SK-N-SH treated with all-trans-retinoic acid at 6 μM for 48 hours (cell line): Measurements from ENCODE around the gene LMF1.

Experiments
- ATAC-seq: fragments of 200-7000 bp; cut with Tn5 transposase; 3 replicates; pipeline ENCODE4 v1.9.1; 2020; ENCODE audit warnings: mild to moderate bottlenecking, moderate library complexity
- ARNTL ChIP-seq: fragments of 450-650 bp; formaldehyde crosslinking; IDR thresholded peaks from 2 replicates; pipeline ENCODE4 v1.5.0; 2020; ENCODE audit warnings: low read depth, mild to moderate bottlenecking, moderate library complexity, borderline replicate concordance
- BACH2 ChIP-seq: fragments of 250-450 bp; sonication (Bioruptor Pico); IDR thresholded peaks from 2 replicates; pipeline ENCODE4 v1.9.0; 2021; ENCODE audit warnings: mild to moderate bottlenecking, borderline replicate concordance
- ESRRG ChIP-seq: fragments of 250-450 bp; sonication (Bioruptor Pico); IDR thresholded peaks from 2 replicates; pipeline ENCODE4 v1.6.1; 2021; ENCODE audit warnings: mild to moderate bottlenecking
- OSR1 ChIP-seq: fragments of 250-450 bp; sonication (Bioruptor Pico); IDR thresholded peaks from 2 replicates; pipeline ENCODE4 v1.8.0; 2022; ENCODE audit warnings: moderate library complexity, mild to moderate bottlenecking, inconsistent platforms
- PPARA ChIP-seq: fragments of 250-450 bp; sonication (Bioruptor Pico); IDR thresholded peaks from 2 replicates; pipeline ENCODE4 v1.5.0; 2020; ENCODE audit warnings: mild to moderate bottlenecking, borderline replicate concordance
- SNAI2 ChIP-seq: fragments of 250-450 bp; sonication (Bioruptor Pico); IDR thresholded peaks from 2 replicates; pipeline ENCODE4 v1.5.0; 2020; ENCODE audit warnings: mild to moderate bottlenecking, moderate library complexity
- TCF4 ChIP-seq: fragments of 250-450 bp; sonication (Bioruptor Pico); IDR thresholded peaks from 2 replicates; pipeline ENCODE4 v1.8.0; 2021; ENCODE audit warnings: mild to moderate bottlenecking, moderate library complexity, borderline replicate concordance
- TOX ChIP-seq: fragments of 250-450 bp; sonication (Bioruptor Pico); IDR thresholded peaks from 2 replicates; pipeline ENCODE4 v1.8.0; 2021; ENCODE audit warnings: mild to moderate bottlenecking, moderate library complexity, borderline replicate concordance
- ZC3H10 ChIP-seq: fragments of 250-450 bp; sonication (Bioruptor Pico); IDR thresholded peaks from 2 replicates; pipeline ENCODE4 v1.5.1; 2021; ENCODE audit warnings: mild to moderate bottlenecking, moderate library complexity
- ZNF70 ChIP-seq: fragments of 450-650 bp; formaldehyde crosslinking; IDR thresholded peaks from 2 replicates; pipeline ENCODE4 v1.5.0; 2020; ENCODE audit warnings: mild to moderate bottlenecking, moderate library complexity
- ZNF8 ChIP-seq: fragments of 450-650 bp; formaldehyde crosslinking; IDR thresholded peaks from 2 replicates; pipeline ENCODE4 v1.5.0; 2020; ENCODE audit warnings: mild to moderate bottlenecking, moderate library complexity
- TF ChIP-seq, protein P1 (sequence below): fragments of 250-450 bp; sonication (Bioruptor Pico); IDR thresholded peaks from 2 replicates; pipeline ENCODE4 v1.8.0; 2020; ENCODE audit warnings: mild to moderate bottlenecking, moderate library complexity, borderline replicate concordance
- TF ChIP-seq, protein P2 (sequence below): fragments of 250-450 bp; sonication (Bioruptor Pico); IDR thresholded peaks from 2 replicates; pipeline ENCODE4 v1.5.1; 2021; ENCODE audit warnings: mild to moderate bottlenecking, moderate library complexity
- TF ChIP-seq, protein P3 (sequence below): fragments of 250-450 bp; sonication (Bioruptor Pico); IDR thresholded peaks from 2 replicates; pipeline ENCODE4 v1.8.0; 2021; ENCODE audit warnings: low read depth, mild to moderate bottlenecking, moderate library complexity, borderline replicate concordance
- TF ChIP-seq, protein P4 (sequence below): fragments of 250-450 bp; sonication (Bioruptor Pico); IDR thresholded peaks from 2 replicates; pipeline ENCODE4 v1.5.1; 2020; ENCODE audit warnings: low read depth, mild to moderate bottlenecking, moderate library complexity

Gene LMF1

DNA sequence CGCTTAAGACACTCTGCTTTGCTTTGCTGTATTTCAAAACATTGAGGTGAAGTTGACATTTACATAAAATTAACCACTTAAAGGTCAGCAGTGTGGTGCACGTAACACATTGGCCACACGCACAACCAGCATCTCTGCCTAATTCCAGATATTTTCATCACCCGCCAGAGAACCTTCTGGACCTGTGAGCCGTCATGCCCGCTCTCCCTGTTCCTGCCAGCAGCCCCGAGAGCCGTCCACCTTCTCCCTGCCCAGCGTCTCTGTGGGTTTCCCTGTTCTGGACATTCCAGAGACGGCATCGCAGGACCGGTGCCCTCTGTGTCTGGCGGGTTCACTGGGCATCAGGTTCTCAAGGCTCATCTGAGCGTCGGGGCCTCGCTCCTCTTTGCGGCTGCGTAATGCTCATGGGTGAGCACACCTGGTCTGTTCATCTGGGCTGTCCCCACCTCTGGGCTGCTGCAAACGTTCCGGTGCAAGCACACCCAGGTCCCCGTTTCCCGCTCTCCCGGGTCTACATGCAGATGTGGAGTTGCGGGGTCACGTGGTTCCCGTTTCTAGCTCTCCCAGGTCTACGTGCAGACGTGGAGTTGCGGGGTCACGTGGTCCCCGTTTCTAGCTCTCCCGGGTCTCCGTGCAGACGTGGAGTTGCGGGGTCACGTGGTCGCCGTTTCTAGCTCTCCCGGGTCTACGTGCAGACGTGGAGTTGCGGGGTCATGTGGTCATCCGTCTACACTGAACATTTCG lies 122.1 kb downstream of the LMF1 start:
- no peak for ATAC-seq

DNA sequence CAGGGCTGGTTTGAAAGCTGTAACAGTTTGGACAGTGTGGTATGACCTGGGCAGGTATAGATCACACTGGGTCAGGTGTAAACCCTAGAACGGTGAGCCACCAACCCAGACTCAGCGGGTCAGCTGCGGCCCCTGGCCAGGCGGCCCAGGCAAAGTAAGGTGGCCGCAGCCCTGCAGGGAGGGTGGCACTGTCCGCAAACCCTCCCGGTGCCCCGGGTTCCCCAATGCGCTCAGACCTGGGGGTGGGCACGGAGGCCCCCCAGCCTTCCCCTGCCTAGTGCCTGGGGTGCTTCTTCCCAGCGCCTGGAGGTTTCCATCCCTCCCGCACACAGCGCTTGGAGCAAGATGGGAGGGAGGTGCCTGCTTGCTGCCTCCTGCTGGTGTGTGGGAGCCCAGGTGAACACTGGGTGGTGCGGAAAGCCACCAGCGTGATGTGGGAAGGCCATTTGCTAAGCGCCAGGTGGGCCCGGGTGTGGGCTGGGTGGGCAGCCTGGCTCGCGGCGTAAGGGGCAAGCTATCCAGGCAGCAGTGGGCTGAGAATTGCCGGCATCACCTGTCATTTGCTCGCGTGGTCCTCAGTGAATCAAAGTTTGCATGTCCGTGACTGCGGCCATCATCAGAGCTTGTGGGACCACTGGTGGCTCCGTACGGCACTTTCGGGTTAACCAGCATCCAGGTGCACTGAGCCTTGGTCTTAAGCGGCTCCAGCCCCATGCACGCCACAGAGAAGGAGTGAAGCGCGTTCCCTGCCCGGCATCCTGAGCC lies 122.9 kb downstream of the LMF1 start:
- no peak for ATAC-seq
- no peak for TF ChIP-seq ZC3H10 (CRISPR knock-in tag)
- TF ChIP-seq ARNTL (CRISPR knock-in tag): no peak
- no peak for TF ChIP-seq BACH2 (CRISPR knock-in tag)
- TF ChIP-seq PPARA (CRISPR knock-in tag): no peak
- TF ChIP-seq, protein P1, sequence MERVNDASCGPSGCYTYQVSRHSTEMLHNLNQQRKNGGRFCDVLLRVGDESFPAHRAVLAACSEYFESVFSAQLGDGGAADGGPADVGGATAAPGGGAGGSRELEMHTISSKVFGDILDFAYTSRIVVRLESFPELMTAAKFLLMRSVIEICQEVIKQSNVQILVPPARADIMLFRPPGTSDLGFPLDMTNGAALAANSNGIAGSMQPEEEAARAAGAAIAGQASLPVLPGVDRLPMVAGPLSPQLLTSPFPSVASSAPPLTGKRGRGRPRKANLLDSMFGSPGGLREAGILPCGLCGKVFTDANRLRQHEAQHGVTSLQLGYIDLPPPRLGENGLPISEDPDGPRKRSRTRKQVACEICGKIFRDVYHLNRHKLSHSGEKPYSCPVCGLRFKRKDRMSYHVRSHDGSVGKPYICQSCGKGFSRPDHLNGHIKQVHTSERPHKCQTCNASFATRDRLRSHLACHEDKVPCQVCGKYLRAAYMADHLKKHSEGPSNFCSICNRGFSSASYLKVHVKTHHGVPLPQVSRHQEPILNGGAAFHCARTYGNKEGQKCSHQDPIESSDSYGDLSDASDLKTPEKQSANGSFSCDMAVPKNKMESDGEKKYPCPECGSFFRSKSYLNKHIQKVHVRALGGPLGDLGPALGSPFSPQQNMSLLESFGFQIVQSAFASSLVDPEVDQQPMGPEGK (CRISPR knock-in tag): no peak
- TF ChIP-seq ESRRG: no peak
- TF ChIP-seq, protein P2, sequence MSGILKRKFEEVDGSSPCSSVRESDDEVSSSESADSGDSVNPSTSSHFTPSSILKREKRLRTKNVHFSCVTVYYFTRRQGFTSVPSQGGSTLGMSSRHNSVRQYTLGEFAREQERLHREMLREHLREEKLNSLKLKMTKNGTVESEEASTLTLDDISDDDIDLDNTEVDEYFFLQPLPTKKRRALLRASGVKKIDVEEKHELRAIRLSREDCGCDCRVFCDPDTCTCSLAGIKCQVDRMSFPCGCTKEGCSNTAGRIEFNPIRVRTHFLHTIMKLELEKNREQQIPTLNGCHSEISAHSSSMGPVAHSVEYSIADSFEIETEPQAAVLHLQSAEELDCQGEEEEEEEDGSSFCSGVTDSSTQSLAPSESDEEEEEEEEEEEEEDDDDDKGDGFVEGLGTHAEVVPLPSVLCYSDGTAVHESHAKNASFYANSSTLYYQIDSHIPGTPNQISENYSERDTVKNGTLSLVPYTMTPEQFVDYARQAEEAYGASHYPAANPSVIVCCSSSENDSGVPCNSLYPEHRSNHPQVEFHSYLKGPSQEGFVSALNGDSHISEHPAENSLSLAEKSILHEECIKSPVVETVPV (CRISPR knock-in tag): no peak
- no peak for TF ChIP-seq TCF4

More for the DNA sequence above, 122.1 kb downstream of the LMF1 start:
- TF ChIP-seq TOX (no peak), ARNTL (CRISPR knock-in tag) (no peak), OSR1 (CRISPR knock-in tag) (no peak), SNAI2 (CRISPR knock-in tag) (no peak)
- TF ChIP-seq, protein P3, sequence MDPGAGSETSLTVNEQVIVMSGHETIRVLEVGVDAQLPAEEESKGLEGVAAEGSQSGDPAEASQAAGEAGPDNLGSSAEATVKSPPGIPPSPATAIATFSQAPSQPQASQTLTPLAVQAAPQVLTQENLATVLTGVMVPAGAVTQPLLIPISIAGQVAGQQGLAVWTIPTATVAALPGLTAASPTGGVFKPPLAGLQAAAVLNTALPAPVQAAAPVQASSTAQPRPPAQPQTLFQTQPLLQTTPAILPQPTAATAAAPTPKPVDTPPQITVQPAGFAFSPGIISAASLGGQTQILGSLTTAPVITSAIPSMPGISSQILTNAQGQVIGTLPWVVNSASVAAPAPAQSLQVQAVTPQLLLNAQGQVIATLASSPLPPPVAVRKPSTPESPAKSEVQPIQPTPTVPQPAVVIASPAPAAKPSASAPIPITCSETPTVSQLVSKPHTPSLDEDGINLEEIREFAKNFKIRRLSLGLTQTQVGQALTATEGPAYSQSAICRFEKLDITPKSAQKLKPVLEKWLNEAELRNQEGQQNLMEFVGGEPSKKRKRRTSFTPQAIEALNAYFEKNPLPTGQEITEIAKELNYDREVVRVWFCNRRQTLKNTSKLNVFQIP (CRISPR knock-in tag): no peak

DNA sequence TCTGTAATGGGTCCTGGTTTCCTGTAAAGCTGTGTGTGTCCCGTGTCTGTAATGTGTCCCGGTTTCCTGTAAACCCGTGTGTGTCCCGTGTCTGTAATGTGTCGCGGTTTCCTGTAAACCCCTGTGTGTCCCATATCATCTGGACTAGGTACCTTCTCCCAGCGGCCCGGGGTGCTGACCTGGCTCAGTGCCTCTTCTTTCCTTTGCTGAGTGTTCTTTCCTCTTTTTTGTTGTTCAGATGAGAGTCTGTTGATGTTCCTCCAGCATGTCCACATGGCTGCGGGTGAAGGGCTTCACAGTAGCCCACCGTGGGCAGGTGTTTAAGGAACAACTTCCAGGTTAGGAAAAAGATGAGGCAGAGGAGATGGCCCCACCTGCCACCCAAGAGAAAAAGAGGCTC lies 123.6 kb downstream of the LMF1 start:
- TF ChIP-seq, protein P1 (CRISPR knock-in tag): no peak
- TF ChIP-seq, protein P4, sequence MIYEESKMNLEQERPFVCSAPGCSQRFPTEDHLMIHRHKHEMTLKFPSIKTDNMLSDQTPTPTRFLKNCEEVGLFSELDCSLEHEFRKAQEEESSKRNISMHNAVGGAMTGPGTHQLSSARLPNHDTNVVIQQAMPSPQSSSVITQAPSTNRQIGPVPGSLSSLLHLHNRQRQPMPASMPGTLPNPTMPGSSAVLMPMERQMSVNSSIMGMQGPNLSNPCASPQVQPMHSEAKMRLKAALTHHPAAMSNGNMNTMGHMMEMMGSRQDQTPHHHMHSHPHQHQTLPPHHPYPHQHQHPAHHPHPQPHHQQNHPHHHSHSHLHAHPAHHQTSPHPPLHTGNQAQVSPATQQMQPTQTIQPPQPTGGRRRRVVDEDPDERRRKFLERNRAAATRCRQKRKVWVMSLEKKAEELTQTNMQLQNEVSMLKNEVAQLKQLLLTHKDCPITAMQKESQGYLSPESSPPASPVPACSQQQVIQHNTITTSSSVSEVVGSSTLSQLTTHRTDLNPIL (CRISPR knock-in tag): no peak
- no peak for TF ChIP-seq ZNF70 (CRISPR knock-in tag)
- no peak for TF ChIP-seq ARNTL (CRISPR knock-in tag)
- TF ChIP-seq ZNF8 (CRISPR knock-in tag): no peak
- no peak for ATAC-seq

DNA sequence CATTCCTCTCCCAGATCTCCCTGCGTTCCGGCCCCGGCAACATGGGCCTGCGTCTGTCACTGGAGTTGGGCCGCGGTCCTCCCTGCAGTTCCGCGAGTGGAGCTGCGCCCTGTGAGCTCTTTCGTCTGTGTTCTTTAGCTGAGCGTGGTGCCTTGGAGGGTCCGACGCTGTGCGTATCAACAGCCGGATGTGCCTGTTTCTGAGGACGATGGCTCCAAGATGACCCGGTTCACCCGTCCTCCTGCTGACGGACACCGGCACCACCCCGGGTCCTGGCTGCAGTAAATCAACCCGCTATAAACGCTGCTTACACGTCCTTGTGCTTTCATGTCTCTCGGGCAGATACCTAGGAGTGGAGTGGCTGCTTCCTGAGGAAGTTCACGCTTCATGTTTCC lies 125.4 kb downstream of the LMF1 start:
- TF ChIP-seq PPARA (CRISPR knock-in tag) (no peak), SNAI2 (CRISPR knock-in tag) (no peak), ESRRG (no peak)
- ATAC-seq: no peak
